ENCODE results near the gene TRMT1.

The TRMT1 gene

DNA sequence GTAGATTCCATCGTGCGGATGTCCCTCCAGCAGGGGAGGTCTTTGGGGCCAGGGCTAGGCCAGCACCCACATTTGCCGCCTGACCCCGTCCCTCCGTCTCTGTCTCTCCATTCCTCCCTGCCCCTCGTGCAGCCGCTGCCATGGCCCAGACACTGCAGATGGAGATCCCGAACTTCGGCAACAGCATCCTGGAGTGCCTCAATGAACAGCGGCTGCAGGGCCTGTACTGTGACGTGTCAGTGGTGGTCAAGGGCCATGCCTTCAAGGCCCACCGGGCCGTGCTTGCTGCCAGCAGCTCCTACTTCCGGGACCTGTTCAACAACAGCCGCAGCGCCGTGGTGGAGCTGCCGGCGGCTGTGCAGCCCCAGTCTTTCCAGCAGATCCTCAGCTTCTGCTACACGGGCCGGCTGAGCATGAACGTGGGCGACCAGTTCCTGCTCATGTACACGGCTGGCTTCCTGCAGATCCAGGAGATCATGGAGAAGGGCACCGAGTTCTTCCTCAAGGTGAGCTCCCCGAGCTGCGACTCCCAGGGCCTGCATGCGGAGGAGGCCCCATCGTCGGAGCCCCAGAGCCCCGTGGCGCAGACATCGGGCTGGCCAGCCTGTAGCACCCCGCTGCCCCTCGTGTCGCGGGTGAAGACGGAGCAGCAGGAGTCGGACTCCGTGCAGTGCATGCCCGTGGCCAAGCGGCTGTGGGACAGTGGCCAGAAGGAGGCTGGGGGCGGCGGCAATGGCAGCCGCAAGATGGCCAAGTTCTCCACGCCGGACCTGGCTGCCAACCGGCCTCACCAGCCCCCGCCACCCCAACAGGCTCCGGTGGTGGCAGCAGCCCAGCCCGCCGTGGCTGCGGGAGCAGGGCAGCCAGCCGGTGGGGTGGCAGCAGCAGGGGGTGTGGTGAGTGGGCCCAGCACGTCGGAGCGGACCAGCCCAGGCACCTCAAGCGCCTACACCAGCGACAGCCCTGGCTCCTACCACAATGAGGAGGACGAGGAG, 18.8 kb upstream of the TRMT1 start:
- Histone ChIP-seq H3K4me1 (ENCODE audit: control insufficient read depth, insufficient read depth, low read length) (peaks cover 6% of the 10 kb centered on the region), H3K4me3 (ENCODE audit: insufficient read depth, low read depth, low read length) (no peak overlapping the region)

DNA sequence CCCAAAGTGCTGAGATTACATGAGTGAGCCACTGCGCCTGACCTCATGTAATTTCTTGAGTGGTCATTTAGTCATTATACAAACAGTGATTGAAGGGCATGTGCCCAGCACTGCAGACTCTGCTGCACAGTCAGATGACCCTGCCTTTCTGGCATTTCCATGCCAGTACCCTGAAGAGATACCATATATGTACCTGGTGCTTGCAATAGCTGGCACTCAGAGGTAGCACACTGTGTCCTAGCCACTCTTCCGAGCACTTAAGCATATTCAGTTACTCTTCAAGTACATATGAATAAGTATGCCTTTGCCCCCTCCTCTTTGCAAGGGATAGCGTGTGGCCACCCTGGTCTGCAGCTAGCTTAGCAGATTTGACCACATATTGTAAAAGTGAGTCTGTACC, 18.1 kb upstream of the TRMT1 start:
- 98% methylated on average over 3 of the region's 3 CpGs for WGBS, 2 experiments
- no peak overlapping the region for H3K27ac ChIP-seq (ENCODE audit: insufficient read depth, low read depth, low read length, poor library complexity, severe bottlenecking)
- no peak overlapping the region for H3K4me3 ChIP-seq (ENCODE audit: insufficient read depth, low read depth, low read length)
- no peaks in the 10 kb centered on the region for H3K9me3 ChIP-seq (ENCODE audit: control insufficient read depth, low read length)
- peaks cover 6% of the 10 kb centered on the region for H3K4me1 ChIP-seq (ENCODE audit: control insufficient read depth, insufficient read depth, low read length)
- H3K27me3 ChIP-seq (ENCODE audit: control insufficient read depth, insufficient read depth, low read length, poor library complexity, severe bottlenecking) = no peaks in the 10 kb centered on the region
- H3K36me3 ChIP-seq (ENCODE audit: control insufficient read depth, insufficient read depth, low read length) = peaks cover 39% of the 10 kb centered on the region

More for the DNA sequence above, 18.8 kb upstream of the TRMT1 start:
- H3K27ac ChIP-seq (ENCODE audit: insufficient read depth, low read depth, low read length, poor library complexity, severe bottlenecking) = no peak overlapping the region
- no peaks in the 10 kb centered on the region for H3K9me3 ChIP-seq (ENCODE audit: control insufficient read depth, low read length)
- peaks cover 39% of the 10 kb centered on the region for H3K36me3 ChIP-seq (ENCODE audit: control insufficient read depth, insufficient read depth, low read length)
- 96% methylated on average over 60 of the region's 60 CpGs for whole genome bisulfite sequencing, 2 experiments
- H3K27me3 ChIP-seq (ENCODE audit: control insufficient read depth, insufficient read depth, low read length, poor library complexity, severe bottlenecking) = no peaks in the 10 kb centered on the region

DNA sequence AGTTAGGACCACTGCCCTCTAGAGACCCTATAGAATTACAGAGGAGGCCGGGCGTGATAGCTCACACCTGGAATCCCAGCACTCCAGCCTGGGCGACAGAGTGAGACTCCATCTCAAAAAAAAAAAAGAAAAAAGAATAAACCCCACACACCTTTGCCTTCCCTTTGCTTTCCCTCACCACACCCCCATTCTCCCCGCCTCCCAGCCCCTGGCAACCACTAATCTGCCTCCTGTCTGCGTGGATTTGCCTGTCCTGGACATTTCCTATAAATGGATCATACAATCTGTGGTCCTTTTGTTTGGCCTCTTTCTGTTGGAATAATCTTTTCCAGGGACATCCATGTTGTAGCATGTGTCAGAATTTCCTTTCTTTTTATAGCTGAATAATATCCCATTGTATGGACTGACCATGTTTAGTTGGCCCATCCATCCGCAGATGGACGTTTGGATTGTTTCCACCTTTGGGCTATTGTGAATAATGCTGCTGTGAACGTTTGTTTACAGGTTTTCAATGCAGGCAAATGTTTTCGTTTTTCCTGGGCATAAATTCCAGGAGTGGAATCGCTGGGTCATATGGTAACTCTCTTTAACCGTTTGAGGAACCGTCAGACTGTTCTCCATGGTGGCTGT, 16.8 kb upstream of the TRMT1 start:
- H3K9me3 ChIP-seq (ENCODE audit: control insufficient read depth, low read length) = no peaks in the 10 kb centered on the region
- 92% methylated on average over 12 of the region's 12 CpGs for WGBS, 2 experiments
- H3K4me1 ChIP-seq (ENCODE audit: control insufficient read depth, insufficient read depth, low read length) = peaks cover under 1% of the 10 kb centered on the region
- H3K27me3 ChIP-seq (ENCODE audit: control insufficient read depth, insufficient read depth, low read length, poor library complexity, severe bottlenecking) = no peaks in the 10 kb centered on the region
- H3K36me3 ChIP-seq (ENCODE audit: control insufficient read depth, insufficient read depth, low read length) = peaks cover 35% of the 10 kb centered on the region
- no peak overlapping the region for H3K27ac ChIP-seq (ENCODE audit: insufficient read depth, low read depth, low read length, poor library complexity, severe bottlenecking)
- no peak overlapping the region for H3K4me3 ChIP-seq (ENCODE audit: insufficient read depth, low read depth, low read length)

DNA sequence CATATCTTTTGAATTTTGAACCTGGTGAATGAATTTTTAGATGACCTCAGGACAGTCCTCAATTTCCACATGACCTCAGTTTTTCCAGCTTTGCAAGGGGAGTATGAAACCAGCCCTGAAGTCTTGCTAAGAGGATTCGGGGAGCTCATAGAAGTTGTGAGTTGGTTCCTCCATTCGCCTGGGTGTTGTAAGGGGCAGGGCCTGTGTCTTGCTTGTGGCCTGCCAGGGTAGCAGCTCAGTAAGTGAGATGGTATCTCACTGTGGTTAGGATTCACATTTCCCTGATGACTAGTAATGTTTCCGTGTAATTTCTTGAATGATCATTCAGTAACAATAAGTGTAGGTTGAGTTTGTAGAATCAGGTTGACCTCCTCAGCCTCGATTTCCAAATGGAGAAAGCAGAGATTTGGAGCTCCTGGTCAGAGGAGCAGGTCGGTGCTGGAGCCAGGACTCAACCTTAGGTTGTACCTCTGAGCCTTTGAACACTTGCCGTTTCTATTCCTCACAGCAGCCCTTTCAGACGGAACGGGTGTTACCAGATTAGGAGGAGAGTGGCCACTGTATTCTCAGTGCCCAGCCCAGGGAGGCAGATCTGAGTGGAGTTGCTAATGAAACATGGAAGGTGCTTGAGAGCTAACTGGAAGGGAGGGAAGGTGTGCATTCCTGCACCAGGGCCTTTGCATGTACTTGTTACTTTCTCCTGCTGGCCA, 16.1 kb upstream of the TRMT1 start:
- Histone ChIP-seq H3K36me3 (ENCODE audit: control insufficient read depth, insufficient read depth, low read length) (peaks cover 27% of the 10 kb centered on the region), H3K27me3 (ENCODE audit: control insufficient read depth, insufficient read depth, low read length, poor library complexity, severe bottlenecking) (no peaks in the 10 kb centered on the region), H3K4me1 (ENCODE audit: control insufficient read depth, insufficient read depth, low read length) (no peaks in the 10 kb centered on the region), H3K4me3 (ENCODE audit: insufficient read depth, low read depth, low read length) (no peak overlapping the region), H3K9me3 (ENCODE audit: control insufficient read depth, low read length) (no peaks in the 10 kb centered on the region), H3K27ac (ENCODE audit: insufficient read depth, low read depth, low read length, poor library complexity, severe bottlenecking) (no peak overlapping the region)
- WGBS, 2 experiments = 93 to 95% methylated on average over 8 of the region's 8 CpGs

DNA sequence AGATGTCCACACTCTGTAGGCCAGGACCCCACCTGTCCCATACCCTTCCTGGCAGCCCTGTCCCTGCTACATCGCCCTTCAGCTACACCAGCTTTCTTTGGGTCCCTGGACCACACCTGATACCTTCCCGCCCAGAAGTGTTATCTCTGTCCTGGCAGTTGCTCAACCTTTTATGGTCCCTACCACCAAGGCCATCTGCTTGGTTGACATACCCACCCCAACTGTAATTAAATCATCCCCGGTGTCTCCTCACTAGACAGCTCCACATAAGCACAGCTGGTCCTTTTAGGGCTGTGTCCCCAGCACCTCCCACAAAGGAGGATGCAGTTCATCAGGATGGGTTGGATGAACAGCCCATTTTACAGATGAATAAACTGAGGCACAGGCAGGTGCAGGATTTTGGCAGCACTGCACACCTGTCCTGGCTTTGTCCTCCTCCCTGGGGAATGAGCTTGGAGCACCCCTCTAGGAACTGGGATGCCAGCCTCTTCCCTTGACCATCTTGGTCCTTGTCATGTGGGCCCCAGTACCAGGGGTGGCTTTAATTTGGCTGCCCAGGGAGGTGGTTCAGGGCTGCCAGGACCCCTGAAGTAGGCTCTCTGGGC, 14.4 kb upstream of the TRMT1 start:
- Histone ChIP-seq H3K4me3 (ENCODE audit: insufficient read depth, low read depth, low read length) (no peak overlapping the region), H3K36me3 (ENCODE audit: control insufficient read depth, insufficient read depth, low read length) (peaks cover 14% of the 10 kb centered on the region), H3K4me1 (ENCODE audit: control insufficient read depth, insufficient read depth, low read length) (no peaks in the 10 kb centered on the region), H3K27me3 (ENCODE audit: control insufficient read depth, insufficient read depth, low read length, poor library complexity, severe bottlenecking) (no peaks in the 10 kb centered on the region), H3K27ac (ENCODE audit: insufficient read depth, low read depth, low read length, poor library complexity, severe bottlenecking) (no peak overlapping the region), H3K9me3 (ENCODE audit: control insufficient read depth, low read length) (no peaks in the 10 kb centered on the region)
- 94 to 97% methylated on average over 3 of the region's 3 CpGs for WGBS, 2 experiments

DNA sequence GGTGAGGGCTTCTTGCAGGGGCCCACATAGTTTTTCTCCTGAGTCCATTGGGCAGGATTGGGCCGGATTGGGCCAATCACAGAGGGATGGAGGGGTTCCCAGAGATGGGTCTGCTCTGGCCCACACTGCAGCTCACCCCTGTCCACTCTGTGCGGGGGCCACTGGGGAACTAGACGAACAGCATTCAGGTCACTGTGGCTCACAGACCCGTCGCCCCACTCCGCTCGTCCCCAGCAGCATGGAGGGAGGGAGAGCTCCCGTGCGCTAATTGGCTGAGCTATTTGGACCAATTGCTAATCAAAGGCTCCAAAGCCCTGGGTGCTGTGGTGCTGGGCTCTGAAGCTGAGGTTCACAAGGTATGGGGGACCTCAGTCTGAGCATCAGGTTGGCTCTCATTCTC, 12.8 kb upstream of the TRMT1 start:
- 94 to 97% methylated on average over 9 of the region's 9 CpGs for WGBS, 2 experiments
- no peaks in the 10 kb centered on the region for H3K9me3 ChIP-seq (ENCODE audit: control insufficient read depth, low read length)
- no peaks in the 10 kb centered on the region for H3K36me3 ChIP-seq (ENCODE audit: control insufficient read depth, insufficient read depth, low read length)
- no peak overlapping the region for H3K4me3 ChIP-seq (ENCODE audit: insufficient read depth, low read depth, low read length)
- H3K27me3 ChIP-seq (ENCODE audit: control insufficient read depth, insufficient read depth, low read length, poor library complexity, severe bottlenecking) = no peaks in the 10 kb centered on the region
- no peaks in the 10 kb centered on the region for H3K4me1 ChIP-seq (ENCODE audit: control insufficient read depth, insufficient read depth, low read length)
- H3K27ac ChIP-seq (ENCODE audit: insufficient read depth, low read depth, low read length, poor library complexity, severe bottlenecking) = no peak overlapping the region

DNA sequence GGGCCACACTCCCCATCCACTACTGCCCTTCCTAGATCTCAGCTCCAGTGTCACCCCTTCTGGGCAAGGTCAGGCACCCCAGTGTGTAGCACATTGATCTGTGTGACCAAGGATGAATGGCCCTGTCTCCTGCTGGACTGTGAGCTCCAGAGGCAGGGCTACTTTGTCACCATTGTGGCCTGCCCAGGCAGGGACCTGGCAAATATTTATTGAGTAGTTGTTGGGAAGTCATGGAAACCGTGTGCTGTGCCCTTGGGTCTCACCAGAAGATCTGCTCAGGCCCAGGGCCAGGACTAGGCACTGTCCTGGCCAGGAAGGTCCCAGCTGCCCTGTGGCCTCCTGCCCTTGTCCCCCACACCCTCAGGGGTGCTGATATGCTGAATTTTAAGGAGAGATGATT, 12.0 kb upstream of the TRMT1 start:
- H3K9me3 ChIP-seq (ENCODE audit: control insufficient read depth, low read length) = no peaks in the 10 kb centered on the region
- H3K27ac ChIP-seq (ENCODE audit: insufficient read depth, low read depth, low read length, poor library complexity, severe bottlenecking) = no peak overlapping the region
- H3K36me3 ChIP-seq (ENCODE audit: control insufficient read depth, insufficient read depth, low read length) = no peaks in the 10 kb centered on the region
- no peaks in the 10 kb centered on the region for H3K27me3 ChIP-seq (ENCODE audit: control insufficient read depth, insufficient read depth, low read length, poor library complexity, severe bottlenecking)
- no peak overlapping the region for H3K4me3 ChIP-seq (ENCODE audit: insufficient read depth, low read depth, low read length)
- WGBS, 2 experiments = 81 to 94% methylated on average over 1 of the region's 1 CpG
- no peaks in the 10 kb centered on the region for H3K4me1 ChIP-seq (ENCODE audit: control insufficient read depth, insufficient read depth, low read length)

DNA sequence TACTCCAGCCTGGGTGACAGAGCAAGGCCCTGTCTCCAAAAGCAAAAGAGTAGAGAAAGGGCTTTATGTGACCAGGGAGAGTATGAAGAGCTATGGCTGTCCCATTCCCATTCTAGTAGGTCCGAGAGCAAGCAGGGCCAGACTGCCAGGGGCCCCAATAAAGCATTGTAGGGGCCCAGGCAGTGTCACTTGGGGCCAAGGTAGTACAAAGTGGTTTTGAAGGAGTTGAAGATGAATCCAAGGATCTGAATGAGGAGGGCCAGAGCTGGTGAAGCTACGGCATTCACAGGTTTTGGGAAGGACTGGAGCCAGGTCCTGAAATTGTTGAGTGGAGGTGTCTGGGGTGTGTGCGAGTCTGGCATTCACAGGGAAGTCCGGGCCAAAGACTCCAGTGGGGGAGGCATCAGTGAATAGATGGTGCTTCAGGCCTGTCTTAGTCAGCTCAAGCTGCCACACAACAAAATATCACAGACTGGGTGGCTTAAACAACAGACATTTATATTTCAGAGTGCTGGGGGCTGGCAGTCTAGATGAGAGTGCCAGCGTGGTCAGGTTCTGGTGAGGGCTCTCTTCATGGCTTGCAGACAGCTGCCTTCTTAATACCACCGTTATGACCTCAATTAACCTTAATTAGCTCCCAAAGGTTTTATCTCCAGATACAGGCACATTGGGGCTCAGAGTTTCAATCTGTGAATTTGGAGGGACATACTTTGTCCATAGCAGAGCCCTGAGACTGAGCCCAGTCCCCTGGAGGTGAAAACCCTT, 11.5 kb upstream of the TRMT1 start:
- H3K27me3 ChIP-seq (ENCODE audit: control insufficient read depth, insufficient read depth, low read length, poor library complexity, severe bottlenecking) = no peaks in the 10 kb centered on the region
- H3K36me3 ChIP-seq (ENCODE audit: control insufficient read depth, insufficient read depth, low read length) = no peaks in the 10 kb centered on the region
- no peaks in the 10 kb centered on the region for H3K9me3 ChIP-seq (ENCODE audit: control insufficient read depth, low read length)
- WGBS, 2 experiments = 93 to 97% methylated on average over 6 of the region's 6 CpGs
- H3K27ac ChIP-seq (ENCODE audit: insufficient read depth, low read depth, low read length, poor library complexity, severe bottlenecking) = no peak overlapping the region
- H3K4me3 ChIP-seq (ENCODE audit: insufficient read depth, low read depth, low read length) = no peak overlapping the region
- no peaks in the 10 kb centered on the region for H3K4me1 ChIP-seq (ENCODE audit: control insufficient read depth, insufficient read depth, low read length)

DNA sequence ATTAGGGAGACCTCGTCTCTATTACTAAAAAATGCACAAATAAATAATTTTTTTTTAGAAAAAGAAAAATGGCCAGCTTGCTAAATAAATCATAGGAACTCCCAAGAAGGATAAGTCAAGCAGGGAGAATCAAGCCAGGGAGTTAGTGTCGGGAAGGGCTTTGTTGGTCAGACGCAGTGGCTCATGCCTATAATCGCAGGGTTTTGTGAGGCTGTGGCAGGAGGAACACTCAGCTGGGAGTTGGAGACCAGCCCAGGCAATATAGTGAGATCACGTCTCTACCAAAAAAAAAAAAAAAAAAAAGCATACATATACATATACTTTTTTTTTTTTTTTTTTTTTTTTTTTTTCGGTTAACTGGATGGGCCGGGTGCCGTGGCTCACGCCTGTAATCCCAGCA, 10.5 kb upstream of the TRMT1 start:
- H3K4me3 ChIP-seq (ENCODE audit: insufficient read depth, low read depth, low read length) = no peak overlapping the region
- 87 to 95% methylated on average over 6 to 8 of the region's 9 CpGs for WGBS, 2 experiments
- H3K27ac ChIP-seq (ENCODE audit: insufficient read depth, low read depth, low read length, poor library complexity, severe bottlenecking) = no peak overlapping the region
- H3K36me3 ChIP-seq (ENCODE audit: control insufficient read depth, insufficient read depth, low read length) = no peaks in the 10 kb centered on the region
- H3K4me1 ChIP-seq (ENCODE audit: control insufficient read depth, insufficient read depth, low read length) = no peaks in the 10 kb centered on the region
- no peaks in the 10 kb centered on the region for H3K27me3 ChIP-seq (ENCODE audit: control insufficient read depth, insufficient read depth, low read length, poor library complexity, severe bottlenecking)
- H3K9me3 ChIP-seq (ENCODE audit: control insufficient read depth, low read length) = no peaks in the 10 kb centered on the region

Measured in ectodermal cell (in vitro differentiated cells).